ENCODE measurements around the gene XYLT1. TPM values are rescaled to one million over a fixed set of nuclear protein-coding genes. Genes with fewer than 3 reads are reported as not detected.

XYLT1 gene
- total RNA-seq, 2 donors from 2014 or later = 15.0 to 18.3 TPM

DNA sequence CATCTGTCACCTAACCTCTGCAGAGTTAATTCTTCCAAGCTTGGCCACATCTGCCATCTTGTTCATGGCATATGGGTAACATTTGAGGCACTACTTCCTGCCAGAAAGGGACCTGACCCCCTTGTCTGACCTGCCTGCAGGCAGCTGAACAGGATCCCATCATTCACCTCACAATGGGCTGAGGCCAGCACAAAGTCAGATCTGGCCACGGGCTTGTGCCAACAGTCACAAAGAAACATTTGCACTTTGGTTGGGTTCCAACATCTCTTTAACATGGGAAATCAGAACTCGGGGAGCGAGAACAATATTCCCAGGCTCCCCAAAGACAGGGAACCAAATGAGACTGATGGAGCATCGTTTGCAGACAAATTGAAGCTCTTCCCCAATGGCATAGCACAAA lies 116.1 kb downstream of the XYLT1 start:
- H3K9ac ChIP-seq (ENCODE audit: low read depth in 2 of 2, low read length in 2 of 2) = no peak overlapping the region
- no peak overlapping the region for H3K27ac ChIP-seq
- intact Hi-C loops (cut with DNase I) = loop anchor here (5.0 kb wide), 1 partner anchor 52 kb away; no protein-coding TSS in a partner anchor
- no peaks in the 10 kb centered on the region for H3K27me3 ChIP-seq
- TF ChIP-seq, protein P1, sequence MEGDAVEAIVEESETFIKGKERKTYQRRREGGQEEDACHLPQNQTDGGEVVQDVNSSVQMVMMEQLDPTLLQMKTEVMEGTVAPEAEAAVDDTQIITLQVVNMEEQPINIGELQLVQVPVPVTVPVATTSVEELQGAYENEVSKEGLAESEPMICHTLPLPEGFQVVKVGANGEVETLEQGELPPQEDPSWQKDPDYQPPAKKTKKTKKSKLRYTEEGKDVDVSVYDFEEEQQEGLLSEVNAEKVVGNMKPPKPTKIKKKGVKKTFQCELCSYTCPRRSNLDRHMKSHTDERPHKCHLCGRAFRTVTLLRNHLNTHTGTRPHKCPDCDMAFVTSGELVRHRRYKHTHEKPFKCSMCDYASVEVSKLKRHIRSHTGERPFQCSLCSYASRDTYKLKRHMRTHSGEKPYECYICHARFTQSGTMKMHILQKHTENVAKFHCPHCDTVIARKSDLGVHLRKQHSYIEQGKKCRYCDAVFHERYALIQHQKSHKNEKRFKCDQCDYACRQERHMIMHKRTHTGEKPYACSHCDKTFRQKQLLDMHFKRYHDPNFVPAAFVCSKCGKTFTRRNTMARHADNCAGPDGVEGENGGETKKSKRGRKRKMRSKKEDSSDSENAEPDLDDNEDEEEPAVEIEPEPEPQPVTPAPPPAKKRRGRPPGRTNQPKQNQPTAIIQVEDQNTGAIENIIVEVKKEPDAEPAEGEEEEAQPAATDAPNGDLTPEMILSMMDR (IDR thresholded peaks at IDR 0.05) = no peak
- H3K9me3 ChIP-seq = no peaks in the 10 kb centered on the region
- H3K4me1 ChIP-seq = peaks cover 3% of the 10 kb centered on the region
- no peak overlapping the region for H3K4me3 ChIP-seq
- H3K36me3 ChIP-seq = no peaks in the 10 kb centered on the region
- DNase-seq = no peak

DNA sequence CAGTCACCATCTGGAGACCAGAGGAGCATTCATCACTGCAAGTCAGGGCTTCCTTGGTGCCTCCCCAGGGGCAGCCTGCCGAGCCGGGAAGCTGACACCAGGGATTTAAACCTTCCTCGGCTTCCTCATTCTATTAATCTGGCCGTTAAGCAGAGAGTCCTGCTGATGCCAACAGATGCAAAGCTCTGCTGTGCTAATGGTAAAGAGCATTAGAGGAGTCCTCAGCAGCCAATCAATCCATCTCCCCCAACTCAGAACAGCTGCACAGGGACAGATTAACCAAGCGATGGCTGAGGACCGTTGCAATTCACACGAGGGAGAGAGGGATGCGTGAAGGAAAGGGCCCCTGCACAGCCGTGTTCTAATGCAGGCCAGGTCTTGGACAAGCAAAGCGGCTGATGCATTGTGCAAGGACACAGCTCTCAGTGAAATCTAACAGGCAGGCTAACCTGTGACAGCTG lies 116.6 kb downstream of the XYLT1 start:
- no peak for DNase-seq

DNA sequence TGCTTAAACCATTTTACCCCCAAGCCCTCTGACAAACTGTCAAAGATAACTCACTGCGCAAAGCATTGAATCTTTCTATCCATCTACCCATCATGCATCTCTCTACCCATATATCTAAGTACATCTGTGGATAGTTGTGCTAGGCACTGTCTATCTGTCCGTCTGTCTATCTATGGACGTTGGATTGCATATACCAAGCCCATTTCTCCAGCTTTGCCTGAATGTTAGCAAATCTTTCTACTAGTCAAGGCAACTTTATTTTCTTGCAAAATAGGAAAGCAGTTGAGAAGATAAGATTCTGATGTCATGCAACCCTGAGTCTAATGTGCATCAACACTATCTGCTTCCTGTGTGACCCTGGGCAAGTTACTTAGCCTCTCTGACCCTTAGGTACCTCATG lies 117.2 kb downstream of the XYLT1 start:
- Histone ChIP-seq H3K27me3 (no peaks in the 10 kb centered on the region), H3K9me3 (no peaks in the 10 kb centered on the region), H3K9ac (ENCODE audit: low read depth in 2 of 2, low read length in 2 of 2) (no peak overlapping the region), H3K27ac (no peak overlapping the region), H3K4me3 (no peak overlapping the region), H3K4me1 (peaks cover 3% of the 10 kb centered on the region), H3K36me3 (no peaks in the 10 kb centered on the region)
- DNase-seq = no peak
- TF ChIP-seq, protein P1 (IDR thresholded peaks at IDR 0.05) = no peak
- intact Hi-C loops (cut with DNase I) = no loop called here

More for the DNA sequence above, 116.6 kb downstream of the XYLT1 start:
- Histone ChIP-seq H3K9me3 (no peaks in the 10 kb centered on the region), H3K4me3 (no peak overlapping the region), H3K4me1 (peaks cover 3% of the 10 kb centered on the region), H3K27ac (no peak overlapping the region), H3K9ac (ENCODE audit: low read depth in 2 of 2, low read length in 2 of 2) (no peak overlapping the region), H3K27me3 (no peaks in the 10 kb centered on the region), H3K36me3 (no peaks in the 10 kb centered on the region)
- intact Hi-C loops (cut with DNase I) = no loop called here
- TF ChIP-seq, protein P1 (IDR thresholded peaks at IDR 0.05) = no peak

DNA sequence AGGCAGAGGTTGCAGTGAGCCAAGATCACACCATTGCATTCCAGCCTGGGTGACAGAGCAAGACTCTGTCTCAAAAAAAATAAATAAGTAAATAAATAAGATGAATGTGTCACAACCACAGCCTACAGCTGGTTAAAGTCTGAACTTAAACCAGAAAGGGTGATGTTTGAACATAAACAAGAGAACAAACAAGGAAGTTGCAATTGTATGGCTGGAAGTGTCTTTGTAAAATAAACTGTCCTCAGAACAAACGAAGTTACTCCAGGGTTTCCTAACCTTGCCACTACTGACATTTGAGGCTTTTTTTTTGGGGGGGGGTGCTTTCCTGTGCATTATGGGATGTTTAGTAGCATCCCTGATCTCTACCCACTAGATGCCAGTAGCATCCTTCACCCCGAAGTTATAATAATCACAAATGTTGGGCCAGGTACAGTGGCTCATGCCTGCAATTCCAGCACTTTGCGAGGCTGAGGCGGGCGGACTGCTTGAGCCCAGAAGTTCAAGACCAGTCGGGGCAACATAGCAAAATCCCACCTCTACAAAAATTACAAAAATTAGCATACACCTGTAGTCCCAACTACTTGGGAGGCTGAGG lies 119.2 kb downstream of the XYLT1 start:
- Histone ChIP-seq H3K9ac (ENCODE audit: low read depth in 2 of 2, low read length in 2 of 2) (no peak overlapping the region), H3K4me1 (peaks cover 14% of the 10 kb centered on the region), H3K27ac (no peak overlapping the region), H3K27me3 (no peaks in the 10 kb centered on the region), H3K36me3 (no peaks in the 10 kb centered on the region), H3K9me3 (no peaks in the 10 kb centered on the region), H3K4me3 (no peak overlapping the region)
- no peak for DNase-seq
- intact Hi-C loops (cut with DNase I) = no loop called here
- TF ChIP-seq, protein P1 (IDR thresholded peaks at IDR 0.05) = no peak

DNA sequence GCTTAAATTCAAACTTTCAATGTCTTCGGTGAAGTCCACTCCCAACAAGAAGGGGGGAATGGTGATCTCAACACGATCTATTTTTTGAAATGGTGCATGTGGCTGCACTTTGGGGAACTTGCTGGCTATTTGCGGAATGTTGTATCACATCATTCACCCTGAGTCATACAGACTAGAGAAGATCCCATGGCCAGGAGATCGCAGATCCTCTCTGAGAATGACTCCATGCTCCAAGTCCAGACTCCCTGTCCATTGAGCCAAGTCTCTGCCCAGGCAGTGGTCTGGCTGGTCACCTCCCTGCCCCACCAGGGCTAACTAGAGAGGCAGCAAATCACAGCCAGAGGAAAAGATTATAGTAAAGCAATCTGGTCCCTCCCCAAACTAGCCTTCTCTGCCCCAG lies 120.6 kb downstream of the XYLT1 start:
- peaks cover 10% of the 10 kb centered on the region for H3K4me1 ChIP-seq
- no peak overlapping the region for H3K9ac ChIP-seq (ENCODE audit: low read depth in 2 of 2, low read length in 2 of 2)
- no peaks in the 10 kb centered on the region for H3K9me3 ChIP-seq
- H3K27ac ChIP-seq = no peak overlapping the region
- H3K27me3 ChIP-seq = no peaks in the 10 kb centered on the region
- no peak overlapping the region for H3K4me3 ChIP-seq
- intact Hi-C loops (cut with DNase I) = no loop called here
- H3K36me3 ChIP-seq = no peaks in the 10 kb centered on the region
- TF ChIP-seq, protein P1 (IDR thresholded peaks at IDR 0.05) = no peak
- DNase-seq = no peak
